ENCODE measurements around the gene ZNF35.

DNA sequence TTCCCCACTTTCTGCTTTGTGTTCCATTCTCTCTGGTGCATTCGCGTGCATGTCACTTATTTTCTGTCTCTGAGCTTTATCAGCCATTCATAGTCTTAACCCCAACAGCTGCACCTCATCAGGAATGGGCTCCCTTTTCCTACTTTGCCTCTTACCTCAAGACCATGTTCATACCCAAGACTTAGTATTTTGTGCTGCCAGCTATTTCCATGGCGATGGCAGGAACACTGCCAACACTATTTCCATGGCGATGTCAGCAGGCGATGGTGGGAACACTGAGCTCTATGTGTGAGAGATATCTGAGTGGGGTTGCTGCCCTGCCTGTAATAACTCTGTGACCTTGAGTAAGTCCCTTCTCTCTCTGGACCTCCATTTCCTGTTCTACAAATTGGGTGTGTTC is 5.5 kb downstream of the ZNF35 start:
- TF ChIP-seq, protein P1, sequence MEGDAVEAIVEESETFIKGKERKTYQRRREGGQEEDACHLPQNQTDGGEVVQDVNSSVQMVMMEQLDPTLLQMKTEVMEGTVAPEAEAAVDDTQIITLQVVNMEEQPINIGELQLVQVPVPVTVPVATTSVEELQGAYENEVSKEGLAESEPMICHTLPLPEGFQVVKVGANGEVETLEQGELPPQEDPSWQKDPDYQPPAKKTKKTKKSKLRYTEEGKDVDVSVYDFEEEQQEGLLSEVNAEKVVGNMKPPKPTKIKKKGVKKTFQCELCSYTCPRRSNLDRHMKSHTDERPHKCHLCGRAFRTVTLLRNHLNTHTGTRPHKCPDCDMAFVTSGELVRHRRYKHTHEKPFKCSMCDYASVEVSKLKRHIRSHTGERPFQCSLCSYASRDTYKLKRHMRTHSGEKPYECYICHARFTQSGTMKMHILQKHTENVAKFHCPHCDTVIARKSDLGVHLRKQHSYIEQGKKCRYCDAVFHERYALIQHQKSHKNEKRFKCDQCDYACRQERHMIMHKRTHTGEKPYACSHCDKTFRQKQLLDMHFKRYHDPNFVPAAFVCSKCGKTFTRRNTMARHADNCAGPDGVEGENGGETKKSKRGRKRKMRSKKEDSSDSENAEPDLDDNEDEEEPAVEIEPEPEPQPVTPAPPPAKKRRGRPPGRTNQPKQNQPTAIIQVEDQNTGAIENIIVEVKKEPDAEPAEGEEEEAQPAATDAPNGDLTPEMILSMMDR (IDR thresholded peaks at IDR 0.05), result no peak
- TF ChIP-seq POLR2A (IDR thresholded peaks at IDR 0.05), result no peak
